ELR (cell line): ENCODE results near the gene FOXO6.

Source experiments
- DNase-seq: peaks from one replicate; pipeline ENCODE4 v3.0.0-alpha.2; 2015; ENCODE audit warnings: low read depth

The FOXO6 gene

GRCh38 chr1:41427122-41427913, 66.1 kb downstream of the FOXO6 start:
- DNase-seq: no peak

GRCh38 chr1:41427916-41428737, 66.9 kb downstream of the FOXO6 start:
- no peak for DNase-seq

GRCh38 chr1:41428738-41429640, 67.8 kb downstream of the FOXO6 start:
- DNase-seq: no peak

- DNase-seq: no peak
Measured at GRCh38 chr1:41429641-41430035, 68.4 kb downstream of the FOXO6 start.

GRCh38 chr1:41430069-41430468, 68.8 kb downstream of the FOXO6 start:
- DNase-seq: no peak

- no peak for DNase-seq
Measured at GRCh38 chr1:41430582-41430981, 69.3 kb downstream of the FOXO6 start.

- DNase-seq: no peak
Measured at GRCh38 chr1:41431490-41432350, 70.5 kb downstream of the FOXO6 start.
